ENCODE measurements around the gene IFT52.
"Not testable (repeated sequence)": the region's sequence is repeated elsewhere in the genome, so short reads cannot be mapped to it uniquely, and the experiment has no call there.

IFT52 gene

DNA sequence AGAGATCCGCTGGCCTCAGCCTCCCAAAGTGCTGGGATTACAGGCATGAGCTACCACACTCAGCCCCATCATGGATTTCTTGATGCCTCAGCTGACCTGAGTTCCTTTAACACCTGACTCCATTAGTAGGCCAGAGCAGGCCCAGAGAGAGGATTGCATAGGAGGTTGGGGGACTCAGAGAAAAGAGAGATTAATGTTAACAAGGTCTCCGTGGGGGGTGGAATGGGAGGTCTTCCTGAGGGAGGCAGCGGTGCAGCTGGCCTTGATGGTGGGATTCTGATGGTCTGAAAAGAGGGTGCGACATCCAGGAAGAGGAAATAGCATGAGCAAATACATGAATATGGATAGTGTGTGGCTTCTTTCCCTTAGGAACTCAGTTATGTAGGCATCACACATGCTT, 22.0 kb upstream of the IFT52 start:
- DNase-seq (ENCODE audit: low read depth in 2 of 2): no peak

DNA sequence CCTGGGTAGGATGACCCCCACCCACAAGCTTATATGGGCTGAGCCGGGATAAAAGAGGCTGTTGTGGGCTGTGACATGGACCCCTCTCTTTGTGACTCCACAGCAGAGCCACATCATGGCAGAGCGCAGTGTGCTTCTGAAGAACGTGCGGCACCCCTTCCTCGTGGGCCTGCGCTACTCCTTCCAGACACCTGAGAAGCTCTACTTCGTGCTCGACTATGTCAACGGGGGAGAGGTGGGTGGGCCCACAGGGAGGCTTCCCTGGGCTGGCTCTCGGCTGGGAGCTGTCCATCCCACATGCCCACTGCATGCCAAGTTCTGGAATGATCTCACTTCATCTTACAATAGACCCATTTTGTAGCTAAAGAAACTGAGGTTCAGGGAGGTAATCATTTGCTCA, 21.5 kb upstream of the IFT52 start:
- no peak for DNase-seq (ENCODE audit: low read depth in 2 of 2)

DNA sequence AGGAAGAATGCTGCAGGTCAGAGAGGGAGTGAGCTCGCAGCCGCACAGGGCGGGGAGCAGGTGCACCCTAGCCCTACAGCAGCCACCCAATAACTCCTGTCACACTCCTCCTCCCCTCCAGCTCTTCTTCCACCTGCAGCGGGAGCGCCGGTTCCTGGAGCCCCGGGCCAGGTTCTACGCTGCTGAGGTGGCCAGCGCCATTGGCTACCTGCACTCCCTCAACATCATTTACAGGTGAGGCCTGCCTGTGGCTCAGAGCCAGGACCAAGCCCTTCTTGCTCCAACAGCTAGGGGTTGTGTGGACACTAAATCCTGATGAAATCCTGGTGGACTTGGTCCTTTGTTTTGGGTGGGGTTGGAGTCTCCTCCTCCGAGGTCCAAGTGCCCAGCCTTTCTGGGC, 20.2 kb upstream of the IFT52 start:
- no peak for DNase-seq (ENCODE audit: low read depth in 2 of 2)

DNA sequence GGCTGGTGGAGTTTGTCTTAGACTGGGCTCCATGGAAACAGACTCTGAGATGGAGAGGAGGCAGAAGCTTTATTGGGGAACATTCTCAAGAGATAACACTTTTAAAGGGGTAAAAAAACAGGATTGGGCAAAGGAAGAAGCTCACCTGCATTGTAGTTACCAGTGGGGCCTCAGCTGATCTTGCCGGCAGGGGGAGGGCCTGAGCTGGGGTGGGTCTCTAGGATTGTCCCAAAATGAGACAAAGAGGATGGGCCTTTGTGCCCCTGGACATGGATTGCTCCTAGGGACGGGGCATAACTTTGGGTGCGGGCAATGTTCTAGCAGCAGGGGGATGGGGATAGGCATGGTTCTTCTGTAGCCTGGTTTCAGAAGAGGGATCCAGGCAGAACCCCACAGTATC, 19.4 kb upstream of the IFT52 start:
- DNase-seq (ENCODE audit: low read depth in 2 of 2): no peak

DNA sequence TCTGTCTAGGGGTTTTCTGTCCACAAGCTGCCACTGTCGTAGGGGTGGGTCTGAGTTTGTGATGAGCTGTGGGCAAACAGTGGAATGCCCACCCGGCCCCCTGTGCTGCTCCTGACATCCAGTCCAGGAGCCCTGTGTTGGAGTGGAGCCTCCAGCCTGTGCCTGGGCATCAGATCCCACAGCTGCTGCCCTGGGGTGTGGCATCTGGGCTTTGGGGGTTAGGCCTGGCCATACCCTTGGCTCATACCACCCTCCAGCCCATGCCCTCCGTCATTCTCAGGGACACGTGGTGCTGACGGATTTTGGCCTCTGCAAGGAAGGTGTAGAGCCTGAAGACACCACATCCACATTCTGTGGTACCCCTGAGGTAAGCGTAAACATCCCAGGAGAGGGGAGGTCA, 19.0 kb upstream of the IFT52 start:
- no peak for DNase-seq (ENCODE audit: low read depth in 2 of 2)

DNA sequence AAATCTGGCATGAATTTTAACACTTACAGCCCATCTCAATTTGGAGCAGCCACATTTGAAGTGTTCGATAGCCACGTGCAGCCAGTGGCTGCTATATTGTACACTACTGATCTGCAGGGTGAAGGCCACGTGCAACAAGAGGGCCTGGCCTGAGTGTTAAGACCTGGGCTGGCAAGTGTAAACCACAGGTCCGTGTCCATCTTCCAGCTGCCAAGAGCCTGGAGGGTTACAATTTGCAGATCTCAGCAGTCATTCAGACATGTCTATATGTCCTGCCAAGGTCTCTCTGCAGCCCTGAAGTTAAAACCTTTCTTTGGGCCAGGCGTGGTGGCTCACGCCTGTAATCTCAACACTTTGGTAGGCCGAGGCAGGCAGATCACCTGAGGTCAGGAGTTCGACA, 17.8 kb upstream of the IFT52 start:
- no peak for DNase-seq (ENCODE audit: low read depth in 2 of 2)

DNA sequence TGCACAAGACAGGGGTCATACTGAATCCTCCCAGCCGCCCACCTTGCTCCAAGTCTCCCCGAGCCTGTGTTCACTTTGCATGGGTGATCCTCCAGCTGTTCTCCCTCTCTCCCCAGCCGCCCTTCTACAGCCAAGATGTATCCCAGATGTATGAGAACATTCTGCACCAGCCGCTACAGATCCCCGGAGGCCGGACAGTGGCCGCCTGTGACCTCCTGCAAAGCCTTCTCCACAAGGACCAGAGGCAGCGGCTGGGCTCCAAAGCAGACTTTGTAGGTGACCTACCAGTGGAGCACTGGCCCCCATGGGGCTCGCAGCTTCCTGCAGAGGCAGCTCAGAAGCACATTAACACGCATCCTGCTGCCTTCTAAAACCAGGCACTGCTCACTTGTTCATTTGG, 14.6 kb upstream of the IFT52 start:
- no peak for DNase-seq (ENCODE audit: low read depth in 2 of 2)

DNA sequence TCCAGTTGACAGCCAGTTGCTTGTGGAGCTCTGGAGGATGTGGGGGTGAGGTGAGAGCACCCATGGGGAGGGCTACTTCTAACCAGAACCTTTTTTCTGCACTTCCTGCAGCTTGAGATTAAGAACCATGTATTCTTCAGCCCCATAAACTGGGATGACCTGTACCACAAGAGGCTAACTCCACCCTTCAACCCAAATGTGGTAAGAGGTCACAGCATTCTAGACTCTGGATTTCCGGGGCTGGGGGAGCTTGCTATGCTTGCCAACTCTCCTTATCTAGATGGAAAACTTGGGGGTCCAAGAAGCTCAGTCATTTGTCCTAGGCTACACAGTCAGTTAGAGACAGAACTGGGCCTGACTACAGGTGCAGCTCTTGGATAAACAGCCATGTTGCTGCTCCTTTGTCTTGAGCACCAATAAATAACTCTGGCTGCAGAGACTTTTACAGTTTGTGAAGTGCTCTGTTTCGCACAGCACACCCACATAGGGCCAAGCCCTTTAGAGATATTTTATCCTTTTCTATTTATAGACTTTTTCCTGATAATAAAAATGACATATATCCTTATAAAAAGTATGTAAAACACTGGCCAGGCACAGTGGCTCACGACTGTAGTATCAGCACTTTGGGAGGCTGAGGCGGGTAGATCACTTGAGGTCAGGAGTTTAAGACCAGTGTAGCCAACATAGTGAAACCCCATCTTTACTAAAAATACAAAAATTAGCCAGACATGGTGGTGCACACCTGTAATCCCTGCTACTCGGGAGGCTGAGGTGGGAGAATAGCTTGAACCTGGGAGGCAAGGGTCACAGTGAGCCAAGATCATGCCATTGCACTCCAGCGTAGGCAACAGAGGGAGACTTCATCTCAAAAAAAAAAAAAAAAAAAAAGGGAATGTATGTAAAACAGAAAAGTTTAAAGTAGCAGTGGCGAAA, 10.6 kb upstream of the IFT52 start:
- no peak for DNase-seq (ENCODE audit: low read depth in 2 of 2)

DNA sequence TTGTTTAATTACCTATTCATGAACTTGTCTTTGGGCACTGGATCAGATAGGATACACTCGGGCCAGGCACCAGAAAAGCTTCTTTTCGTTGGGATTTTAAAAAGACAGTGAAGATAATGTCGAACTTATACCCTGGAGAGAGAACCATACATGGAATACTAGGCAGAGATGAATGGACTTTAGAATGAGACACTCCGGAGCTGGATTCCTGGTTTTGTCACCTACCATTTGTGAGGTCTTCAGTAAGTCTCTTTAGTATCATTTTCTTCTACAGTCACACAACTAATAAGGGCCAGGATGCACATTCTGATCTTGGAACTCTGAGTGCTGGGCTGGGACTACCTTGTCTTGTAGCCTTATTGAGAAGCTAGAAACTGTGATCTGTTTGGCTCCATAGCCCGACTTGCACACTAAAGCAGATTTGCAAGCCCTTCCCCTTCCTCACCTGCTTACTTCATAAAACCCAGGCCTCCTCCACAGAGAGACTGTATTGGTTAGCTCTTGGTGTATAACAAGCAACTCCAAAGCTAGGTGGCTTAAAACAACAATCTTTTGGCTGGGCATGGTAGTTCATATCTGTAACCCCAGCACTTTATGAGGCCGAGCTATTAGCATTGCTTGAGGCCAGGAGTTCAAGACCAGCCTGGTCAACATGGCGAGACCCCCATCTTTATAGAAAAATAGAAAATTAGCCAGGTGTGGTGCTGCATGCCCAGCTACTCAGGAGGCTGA, 7.4 kb upstream of the IFT52 start:
- DNase-seq (ENCODE audit: low read depth in 2 of 2): no peak

DNA sequence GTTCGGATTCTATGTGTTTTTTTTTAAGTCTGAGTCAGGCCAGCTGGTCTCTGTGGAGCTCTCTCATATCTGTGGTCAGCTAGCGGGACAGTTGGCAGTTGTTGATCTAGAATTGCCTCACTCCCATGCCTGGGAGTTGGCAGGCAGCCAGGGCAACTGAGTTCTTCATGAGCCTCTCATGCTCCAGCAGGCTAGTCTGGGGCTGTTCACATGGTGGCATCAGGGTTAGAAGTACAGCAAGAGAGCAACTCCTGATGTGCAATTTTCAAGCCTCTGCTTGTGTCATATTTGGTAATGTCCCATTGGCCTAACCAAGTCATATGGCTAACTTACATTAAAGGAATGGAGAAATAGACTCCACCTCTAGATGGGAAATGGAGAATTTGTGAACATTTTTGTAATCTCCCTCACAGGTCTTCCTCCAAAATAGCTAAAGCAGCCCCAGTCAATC, 6.7 kb upstream of the IFT52 start:
- no peak for DNase-seq (ENCODE audit: low read depth in 2 of 2)

DNA sequence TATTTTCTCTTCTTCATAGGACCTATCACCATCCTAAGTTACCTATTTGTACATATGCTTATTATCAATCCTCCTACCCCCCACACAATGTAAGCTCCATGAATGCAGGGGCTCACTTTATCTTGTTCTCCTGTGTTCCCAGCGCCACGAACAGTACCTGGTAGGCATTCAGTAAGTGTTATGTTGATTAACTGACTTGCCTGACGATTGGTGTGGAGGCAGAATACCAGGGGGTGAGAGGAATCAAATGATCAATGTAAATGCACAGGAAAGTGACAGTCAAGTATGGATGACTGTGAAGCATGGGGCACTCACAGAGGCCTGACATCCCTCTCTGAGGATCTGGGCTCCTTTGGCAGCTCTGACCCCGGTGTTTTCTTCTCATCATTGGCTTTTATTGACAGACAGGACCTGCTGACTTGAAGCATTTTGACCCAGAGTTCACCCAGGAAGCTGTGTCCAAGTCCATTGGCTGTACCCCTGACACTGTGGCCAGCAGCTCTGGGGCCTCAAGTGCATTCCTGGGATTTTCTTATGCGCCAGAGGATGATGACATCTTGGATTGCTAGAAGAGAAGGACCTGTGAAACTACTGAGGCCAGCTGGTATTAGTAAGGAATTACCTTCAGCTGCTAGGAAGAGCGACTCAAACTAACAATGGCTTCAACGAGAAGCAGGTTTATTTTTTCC, 6.1 kb upstream of the IFT52 start:
- no peak for DNase-seq (ENCODE audit: low read depth in 2 of 2)

DNA sequence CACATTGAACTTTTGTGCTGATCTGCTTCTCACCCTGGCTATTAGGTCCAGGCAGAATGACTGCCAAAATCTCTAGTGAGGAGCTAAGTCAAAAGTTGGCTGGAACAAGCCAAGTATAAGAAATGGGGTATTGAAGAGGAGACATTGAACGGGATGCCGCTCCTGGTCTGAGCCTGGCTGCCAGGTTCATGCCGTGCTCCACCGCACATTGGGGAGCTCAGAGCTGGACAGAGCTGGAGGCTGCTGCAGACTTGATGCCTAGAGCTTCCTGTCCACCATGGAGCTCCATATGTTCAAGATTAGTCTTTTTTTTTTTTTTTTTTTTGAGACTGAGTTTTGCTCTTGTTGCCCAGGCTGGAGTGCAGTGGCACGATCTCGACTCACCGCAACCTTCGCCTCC, 4.1 kb upstream of the IFT52 start:
- no peak for DNase-seq (ENCODE audit: low read depth in 2 of 2)

DNA sequence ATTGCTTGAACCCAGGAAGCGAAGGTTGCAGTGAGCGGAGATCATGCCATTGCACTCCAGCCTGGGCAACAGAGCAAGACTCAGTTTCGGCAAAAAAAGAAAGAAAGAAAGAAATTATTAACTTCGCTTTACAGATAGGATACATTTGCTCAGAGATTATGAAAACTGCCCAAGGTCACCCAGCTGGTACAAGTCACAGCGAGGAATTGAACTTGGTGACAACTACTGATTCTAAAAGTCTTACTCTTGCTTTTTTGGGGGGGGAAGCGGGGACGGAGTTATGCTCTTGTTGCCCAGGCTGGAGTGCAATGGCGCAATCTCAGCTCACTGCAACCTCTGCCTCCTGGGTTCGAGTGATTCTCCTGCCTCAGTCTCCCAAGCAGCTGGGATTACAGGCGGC, 2.2 kb upstream of the IFT52 start:
- DNase-seq (ENCODE audit: low read depth in 2 of 2): not testable (repeated sequence)

DNA sequence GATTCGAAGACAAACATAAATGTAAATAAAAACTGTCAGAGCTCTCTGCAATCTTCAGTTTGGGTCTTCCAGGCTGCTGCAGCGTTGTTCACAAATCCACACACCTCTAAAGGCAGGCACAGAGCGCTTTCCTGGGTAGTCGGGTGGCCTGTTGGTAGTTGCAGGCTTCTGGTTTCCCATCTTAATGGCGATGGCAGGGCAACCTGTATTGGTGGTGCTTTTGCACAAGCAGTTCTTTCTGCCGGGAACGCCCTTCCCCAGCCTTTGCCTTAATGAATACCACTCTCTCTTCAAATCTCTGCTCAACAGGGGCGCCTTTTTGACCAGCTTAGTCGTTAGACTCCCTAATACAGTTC, 723 bp upstream of the IFT52 start:
- no peak for DNase-seq (ENCODE audit: low read depth in 2 of 2)

DNA sequence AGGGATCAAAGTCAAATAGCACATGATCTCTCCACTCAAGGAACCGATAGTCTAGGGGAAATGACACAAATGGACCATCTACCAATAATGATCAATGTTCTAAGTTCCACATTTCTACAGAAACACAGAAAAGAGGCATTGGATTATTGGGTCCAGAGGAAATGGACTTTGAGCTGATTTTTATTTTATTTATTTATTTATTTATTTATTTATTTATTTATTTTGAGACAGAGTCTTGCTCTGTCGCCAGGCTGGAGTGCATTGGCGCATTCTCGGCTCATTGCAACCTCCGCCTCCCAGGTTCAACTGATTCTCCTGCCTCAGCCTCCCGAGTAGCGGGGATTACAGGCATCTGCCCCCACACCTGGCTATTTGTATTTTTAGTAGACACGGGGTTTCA, 11.2 kb downstream of the IFT52 start:
- not testable (repeated sequence) for DNase-seq (ENCODE audit: low read depth in 2 of 2)

DNA sequence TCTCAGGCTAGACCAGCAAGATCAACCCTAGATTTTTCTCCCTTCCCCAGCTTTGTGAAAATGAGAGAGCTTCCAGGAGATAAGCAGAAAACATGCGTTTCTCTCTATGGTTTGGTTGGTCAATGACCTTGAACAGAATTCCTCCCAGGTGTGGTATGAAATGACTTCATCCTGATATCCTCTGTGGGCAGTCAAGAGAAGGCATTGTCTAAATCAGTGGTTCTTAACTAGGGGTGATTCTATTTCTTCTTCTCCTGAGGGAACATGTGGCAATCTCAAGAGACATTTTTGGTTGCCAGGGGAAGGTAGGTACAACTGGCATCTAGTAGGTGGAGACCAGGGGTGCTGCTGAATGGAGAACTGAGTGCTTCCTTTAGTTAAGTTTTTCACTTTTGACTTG, 12.4 kb downstream of the IFT52 start:
- DNase-seq (ENCODE audit: low read depth in 2 of 2): no peak

DNA sequence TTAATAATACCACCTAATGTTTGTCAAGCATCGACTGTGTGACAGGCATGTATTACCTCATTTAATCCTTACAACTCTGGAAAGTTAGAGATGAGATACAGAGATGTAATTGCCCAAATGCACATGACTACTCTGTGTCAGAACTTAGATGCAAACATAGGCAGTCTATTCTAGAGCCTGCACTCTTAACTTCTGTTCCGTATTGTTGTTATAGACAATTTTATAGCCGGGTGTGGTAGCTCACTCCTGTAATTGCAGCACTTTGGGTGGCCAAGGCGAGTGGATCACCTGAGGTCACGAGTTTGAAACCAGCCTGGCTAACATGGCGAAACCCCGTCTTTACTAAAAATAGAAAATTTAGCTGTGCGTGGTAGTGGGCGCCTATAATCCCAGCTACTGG, 15.0 kb downstream of the IFT52 start:
- DNase-seq (ENCODE audit: low read depth in 2 of 2): no peak

DNA sequence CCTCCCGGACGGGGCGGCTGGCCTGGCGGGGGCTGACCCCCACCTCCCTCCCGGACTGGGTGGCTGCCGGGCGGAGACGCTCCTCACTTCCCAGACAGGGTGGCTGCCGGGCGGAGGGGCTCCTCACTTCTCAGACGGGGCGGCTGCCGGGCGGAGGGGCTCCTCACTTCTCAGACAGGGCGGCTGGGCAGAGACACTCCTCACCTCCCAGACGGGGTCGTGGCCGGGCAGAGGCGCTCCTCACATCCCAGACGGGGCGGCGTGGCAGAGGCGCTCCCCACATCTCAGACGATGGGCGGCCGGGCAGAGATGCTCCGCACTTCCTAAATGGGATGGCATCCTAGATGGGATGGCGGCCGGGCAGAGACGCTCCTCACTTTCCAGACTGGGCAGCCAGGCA, 16.5 kb downstream of the IFT52 start:
- not testable (repeated sequence) for DNase-seq (ENCODE audit: low read depth in 2 of 2)

DNA sequence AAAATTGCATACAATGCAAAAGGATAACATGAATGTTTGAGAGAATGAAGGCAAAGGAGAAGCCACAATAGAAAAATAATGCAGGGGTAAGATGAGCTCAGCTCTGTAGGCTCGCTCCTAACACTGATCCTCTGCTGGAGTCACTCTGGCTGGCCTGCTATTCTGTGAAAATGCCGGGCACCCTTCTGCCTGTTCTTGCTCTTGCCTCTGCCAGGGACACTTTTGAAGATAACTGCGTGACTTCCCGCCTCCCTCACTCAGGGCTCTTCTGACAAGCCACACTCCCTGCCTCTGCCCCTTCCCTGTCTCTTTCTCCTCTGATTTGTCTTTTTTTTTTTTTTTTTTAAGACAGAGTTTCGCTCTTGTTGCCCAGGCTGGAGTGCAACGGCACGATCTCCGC, 40.9 kb downstream of the IFT52 start:
- DNase-seq (ENCODE audit: low read depth in 2 of 2): no peak

DNA sequence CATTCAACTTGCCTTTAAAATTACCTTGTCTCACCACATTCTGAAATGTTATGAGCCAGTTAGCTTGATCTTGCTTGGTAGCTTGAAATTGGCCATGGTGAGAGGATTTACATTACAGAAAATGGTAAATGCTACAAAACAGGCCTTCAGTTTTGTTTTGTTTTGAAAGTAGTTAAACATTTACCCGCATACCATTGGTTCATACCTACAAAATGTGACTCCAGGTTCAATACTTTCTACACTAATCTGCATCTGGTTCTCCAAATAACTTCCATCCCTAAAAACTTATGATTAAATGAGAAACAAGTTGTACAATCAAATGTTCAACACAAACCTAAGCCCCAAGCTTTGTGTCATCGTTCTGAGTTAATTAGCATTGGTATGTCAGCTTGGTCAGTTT, 45.7 kb downstream of the IFT52 start:
- no peak for DNase-seq (ENCODE audit: low read depth in 2 of 2)

DNA sequence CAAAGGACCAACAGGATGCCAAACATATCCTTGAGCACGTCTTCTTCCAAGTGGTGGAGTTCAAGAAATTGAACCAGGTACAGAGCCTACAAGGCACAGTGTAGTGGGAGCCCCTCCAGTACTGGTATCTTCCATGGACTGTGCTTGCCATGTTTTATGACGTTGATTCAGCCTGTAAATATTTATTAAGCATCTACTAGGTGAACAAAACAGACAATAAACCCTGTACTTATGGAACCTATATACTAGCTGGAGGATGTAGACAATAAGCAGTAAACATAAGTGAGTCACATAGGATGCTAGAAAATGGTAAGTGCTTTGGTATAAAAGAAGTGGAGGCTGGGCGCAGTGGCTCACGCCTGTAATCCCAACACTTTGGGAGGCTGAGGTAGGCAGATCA, 51.8 kb downstream of the IFT52 start:
- no peak for DNase-seq (ENCODE audit: low read depth in 2 of 2)

DNA sequence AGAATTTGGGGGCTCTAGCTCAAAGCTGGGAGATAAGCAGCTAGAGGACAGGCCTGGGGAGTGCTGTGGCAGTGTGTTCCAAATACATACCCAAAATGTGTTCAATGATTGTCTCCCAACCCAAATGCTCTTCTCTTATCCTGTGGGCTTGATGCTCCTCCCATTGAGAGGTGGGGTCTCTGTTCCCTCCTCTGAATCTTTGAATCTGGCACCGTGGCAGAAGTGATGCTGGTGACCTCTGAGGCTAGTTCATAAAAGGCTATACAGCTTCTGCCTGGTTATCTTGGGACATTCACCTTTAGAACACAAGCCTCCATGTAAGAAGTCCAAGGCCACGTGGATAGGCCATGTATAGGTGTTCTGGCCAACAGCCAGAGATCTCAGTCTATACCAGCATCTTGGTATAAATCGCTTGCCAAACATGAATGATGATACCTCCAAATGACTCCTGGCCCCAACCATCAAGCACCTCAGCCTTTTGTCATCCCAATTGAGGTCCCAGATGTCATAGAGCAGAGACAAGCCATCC, 60.3 kb downstream of the IFT52 start:
- no peak for DNase-seq (ENCODE audit: low read depth in 2 of 2)

Data from activated CD4-positive, alpha-beta T cell treated with anti-CD3 and anti-CD28 coated beads for 24 hours (primary cell).